Neuronal stem cell (in vitro differentiated cells): ENCODE results near the gene CBFB.

Experiments
- DNase-seq: peaks from one replicate; pipeline ENCODE4 v3.0.0-alpha.2; 2013; ENCODE audit warnings: low spot score
- H2AFZ ChIP-seq: one replicate; pipeline ENCODE4 v1.6.1; 2013; ENCODE audit warnings: mild to moderate bottlenecking, low read length, inconsistent platforms
- H2AK5ac ChIP-seq: 2 replicates; pipeline ENCODE4 v1.6.1; 2013; ENCODE audit warnings: low read depth, mild to moderate bottlenecking, inconsistent platforms, low read length, moderate library complexity, mixed read lengths
- H2BK120ac ChIP-seq: 2 replicates; pipeline ENCODE4 v1.6.1; 2013; ENCODE audit warnings: low read depth, mild to moderate bottlenecking, inconsistent platforms, low read length, moderate library complexity, mixed read lengths
- H2BK12ac ChIP-seq: one replicate; pipeline ENCODE4 v1.6.1; 2013; ENCODE audit warnings: low read length, inconsistent platforms
- H2BK15ac ChIP-seq: 2 replicates; pipeline ENCODE4 v1.6.1; 2013; ENCODE audit warnings: mild to moderate bottlenecking, low read length, inconsistent platforms, mixed read lengths
- H2BK5ac ChIP-seq: one replicate; pipeline ENCODE4 v1.6.1; 2013; ENCODE audit warnings: inconsistent platforms, mild to moderate bottlenecking, low read length, moderate library complexity
- H3K14ac ChIP-seq: one replicate; pipeline ENCODE4 v1.6.1; 2013; ENCODE audit warnings: low read length, inconsistent platforms
- H3K18ac ChIP-seq: 2 replicates; pipeline ENCODE4 v1.6.1; 2013; ENCODE audit warnings: low read length, inconsistent platforms
- H3K23ac ChIP-seq: 2 replicates; pipeline ENCODE4 v1.6.1; 2013; ENCODE audit warnings: low read depth, mild to moderate bottlenecking, mixed read lengths, low read length, inconsistent platforms; ENCODE audit not compliant: poor library complexity
- H3K27ac ChIP-seq: replicated peaks from 3 replicates; pipeline ENCODE4 v1.5.1; 2013; ENCODE audit warnings: low read length, inconsistent platforms
- H3K27me3 ChIP-seq, 3 experiments: 2 replicates each; pipeline ENCODE4 v1.6.1; 2013; ENCODE audit warnings: low read length in 3 of 3, mild to moderate bottlenecking in 2 of 3, inconsistent platforms in 1 of 3, low read depth in 1 of 3, mixed read lengths in 1 of 3, moderate library complexity in 1 of 3; ENCODE audit not compliant: control insufficient read depth in 3 of 3, insufficient read depth in 3 of 3
- H3K36me3 ChIP-seq, 2 donors: replicated peaks in 1 of 2; 2 replicates each; pipeline ENCODE4 v1.6.1; 2013; ENCODE audit warnings: low read length in 2 of 2; ENCODE audit not compliant: control insufficient read depth in 2 of 2, insufficient read depth in 2 of 2
- H3K4ac ChIP-seq: 2 replicates; pipeline ENCODE4 v1.6.1; 2013; ENCODE audit warnings: inconsistent platforms, mild to moderate bottlenecking, low read length, moderate library complexity
- H3K4me1 ChIP-seq, 2 donors: 1 replicate in 1 of 2; 2 replicates in 1 of 2; pipeline ENCODE4 v1.6.1; 2013; ENCODE audit warnings: low read length in 2 of 2, low read depth in 1 of 2; ENCODE audit not compliant: control insufficient read depth in 2 of 2, insufficient read depth in 1 of 2
- H3K4me2 ChIP-seq: one replicate; pipeline ENCODE4 v1.6.1; 2013; ENCODE audit warnings: mild to moderate bottlenecking, low read length, inconsistent platforms; ENCODE audit not compliant: insufficient read depth, poor library complexity, severe bottlenecking
- H3K4me3 ChIP-seq, 2 donors: 2 replicates each; pipeline ENCODE4 v1.5.1; 2013; ENCODE audit warnings: low read length in 2 of 2, mild to moderate bottlenecking in 2 of 2, inconsistent platforms in 1 of 2, moderate library complexity in 1 of 2
- H3K79me1 ChIP-seq: one replicate; pipeline ENCODE4 v1.6.1; 2013; ENCODE audit warnings: low read depth, mild to moderate bottlenecking, inconsistent platforms, low read length, moderate library complexity
- H3K9ac ChIP-seq: one replicate; pipeline ENCODE4 v1.6.1; 2013; ENCODE audit warnings: mild to moderate bottlenecking, low read depth, low read length, inconsistent platforms; ENCODE audit not compliant: poor library complexity
- H3K9me3 ChIP-seq, 2 donors: replicated peaks in 1 of 2; 2 replicates each; pipeline versions ENCODE3 to v1.6.1; 2013; ENCODE audit warnings: low read length in 2 of 2, mild to moderate bottlenecking in 2 of 2, inconsistent platforms in 1 of 2, low read depth in 1 of 2, mixed read lengths in 1 of 2, moderate library complexity in 1 of 2; ENCODE audit not compliant: control insufficient read depth in 2 of 2, insufficient read depth in 1 of 2
- H4K8ac ChIP-seq: one replicate; pipeline ENCODE4 v1.6.1; 2013; ENCODE audit warnings: low read depth, mild to moderate bottlenecking, inconsistent platforms, low read length, moderate library complexity
- H4K91ac ChIP-seq: one replicate; pipeline ENCODE4 v1.6.1; 2013; ENCODE audit warnings: low read length, low read depth, mild to moderate bottlenecking, inconsistent platforms; ENCODE audit not compliant: poor library complexity
- WGBS, 2 donors: extraction: QIAGEN DNeasy Blood & Tissue Kit; methylation state at CpG; one replicate each; pipeline ENCODE4 v1.1.7; 2013; ENCODE audit warnings: missing lambda C conversion rate in 2 of 2, mixed read lengths in 1 of 2; ENCODE audit not compliant: insufficient read length in 2 of 2, insufficient replicate concordance in 1 of 2; ENCODE audit errors: extremely low coverage in 2 of 2; 5-methylcytosine and 5-hydroxymethylcytosine counted together

CBFB gene

DNA sequence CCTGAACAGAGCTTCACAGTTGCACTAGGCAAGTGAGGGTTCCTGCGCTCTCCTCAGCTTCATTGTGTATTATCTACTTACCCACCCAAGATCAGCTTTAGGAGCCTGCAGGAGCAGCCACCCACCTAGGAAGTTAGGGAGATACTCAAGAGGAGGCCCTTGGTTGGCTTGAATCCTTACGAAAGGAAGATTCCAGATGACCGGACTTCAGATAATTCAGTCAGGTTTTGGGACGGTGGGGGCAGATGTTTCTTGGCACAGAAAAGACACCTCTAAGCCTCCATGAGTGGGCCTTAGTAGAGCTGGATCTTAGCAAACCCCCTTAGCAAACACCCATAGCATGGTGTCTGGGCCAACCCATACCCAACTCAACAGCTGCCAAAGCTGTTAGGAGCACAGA is 2.4 kb upstream of the CBFB start:
- Histone ChIP-seq H2BK5ac (no peak overlapping the region), H2BK120ac (no peak overlapping the region), H3K27me3 (no peaks in the 10 kb centered on the region), H3K27ac (no peak overlapping the region), H4K91ac (no peak overlapping the region), H3K4me2 (no peak overlapping the region), H3K4ac (no peak overlapping the region), H3K79me1 (peaks cover 9% of the 10 kb centered on the region), H2BK15ac (no peak overlapping the region), H4K8ac (no peak overlapping the region), H3K4me1 (peaks cover 3 to 6% of the 10 kb centered on the region in 2 donors), H3K4me3 (no peak overlapping the region), H2BK12ac (no peak overlapping the region), H2AFZ (no peak overlapping the region), H2AK5ac (no peak overlapping the region), H3K14ac (no peak overlapping the region), H3K23ac (no peak overlapping the region), H3K9me3 (no peaks in the 10 kb centered on the region), H3K36me3 (peaks cover 0 to 10% of the 10 kb centered on the region in 2 donors), H3K9ac (no peak overlapping the region), H3K18ac (no peak overlapping the region)
- DNase-seq, result no peak
- WGBS, 2 donors, result no CpG with 5 or more reads among the region's 4 CpGs

DNA sequence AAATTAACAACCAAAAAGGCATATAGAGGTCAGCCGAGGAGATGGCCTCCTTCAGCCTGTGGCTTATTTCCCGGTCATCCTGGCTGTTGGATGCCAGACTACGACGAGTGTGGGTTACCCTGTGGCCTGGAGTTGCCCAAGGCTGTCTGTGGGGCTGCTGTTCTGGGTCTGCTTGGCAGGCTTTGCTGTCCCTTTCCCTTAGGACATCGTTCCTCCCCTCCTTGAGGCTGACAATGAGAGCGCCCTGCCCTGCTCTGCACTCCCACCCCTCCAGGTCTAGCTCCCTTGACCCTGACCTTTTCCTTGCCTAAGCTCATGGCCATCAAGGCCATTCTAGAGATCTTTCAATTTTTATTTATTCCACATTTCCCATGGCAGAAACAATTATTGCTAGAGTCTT is 1.9 kb upstream of the CBFB start:
- Histone ChIP-seq H2BK5ac (no peak overlapping the region), H3K27me3 (no peaks in the 10 kb centered on the region), H3K14ac (no peak overlapping the region), H3K4me2 (no peak overlapping the region), H3K27ac (no peak overlapping the region), H4K91ac (no peak overlapping the region), H3K9me3 (no peaks in the 10 kb centered on the region), H2AK5ac (no peak overlapping the region), H2AFZ (no peak overlapping the region), H2BK120ac (no peak overlapping the region), H3K4ac (no peak overlapping the region), H3K18ac (no peak overlapping the region), H3K79me1 (peaks cover 9% of the 10 kb centered on the region), H4K8ac (no peak overlapping the region), H3K4me3 (no peak overlapping the region), H2BK15ac (no peak overlapping the region), H3K36me3 (peaks cover 0 to 14% of the 10 kb centered on the region in 2 donors), H3K9ac (no peak overlapping the region), H3K4me1 (peaks cover 3 to 6% of the 10 kb centered on the region in 2 donors), H3K23ac (no peak overlapping the region), H2BK12ac (no peak overlapping the region)
- no CpG with 5 or more reads among the region's 6 CpGs for WGBS, 2 donors
- no peak for DNase-seq

DNA sequence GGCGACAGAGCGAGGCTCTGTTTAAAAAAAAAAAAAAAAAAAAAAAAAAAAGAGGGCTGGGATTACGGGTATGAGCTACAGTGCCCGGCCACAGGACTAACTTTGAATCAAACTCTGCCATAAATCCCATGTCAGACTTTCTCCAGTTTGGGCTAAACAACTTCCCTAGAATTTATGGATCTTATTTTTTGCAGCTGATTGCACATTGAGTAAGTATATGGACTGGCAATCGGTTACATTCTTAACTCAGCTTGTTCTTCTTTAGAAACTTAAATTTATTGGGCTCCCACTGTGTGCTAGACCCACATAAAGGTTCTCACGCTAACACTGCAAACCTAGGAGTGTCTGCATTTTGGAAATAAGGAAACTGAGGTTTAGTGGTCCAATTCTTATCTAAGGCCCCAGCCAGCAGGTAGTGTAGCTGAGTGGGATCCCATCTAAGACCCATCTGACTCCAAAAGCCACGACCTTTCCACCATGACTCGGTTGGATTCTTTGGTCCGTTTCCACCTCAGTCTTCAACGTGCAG is 718 bp upstream of the CBFB start:
- Histone ChIP-seq H3K18ac (peak overlapping the region; percentile 95), H4K8ac (peak overlapping the region; percentile 86), H2BK12ac (peak overlapping the region; percentile 46), H3K23ac (no peak overlapping the region), H3K4ac (no peak overlapping the region), H2AFZ (peak overlapping the region; percentile 96), H3K14ac (no peak overlapping the region), H2BK5ac (peak overlapping the region; percentile 84), H2BK15ac (peak overlapping the region; percentile 97), H3K27me3 (no peaks in the 10 kb centered on the region), H2BK120ac (no peak overlapping the region), H3K9me3 (peaks cover 0 to 3% of the 10 kb centered on the region in 2 donors), H4K91ac (no peak overlapping the region), H3K27ac (peak overlapping the region; percentile 60), H3K4me2 (peak overlapping the region; percentile 87), H3K79me1 (peaks cover 10% of the 10 kb centered on the region), H3K4me3 (peak overlapping the region; percentile 71 to 80), H3K9ac (peak overlapping the region; percentile 86), H2AK5ac (peak overlapping the region; percentile 61), H3K36me3 (peaks cover 3 to 26% of the 10 kb centered on the region in 2 donors), H3K4me1 (peaks cover 3 to 6% of the 10 kb centered on the region in 2 donors)
- DNase-seq, result no peak
- WGBS, 2 donors, result no CpG with 5 or more reads among the region's 10 CpGs

DNA sequence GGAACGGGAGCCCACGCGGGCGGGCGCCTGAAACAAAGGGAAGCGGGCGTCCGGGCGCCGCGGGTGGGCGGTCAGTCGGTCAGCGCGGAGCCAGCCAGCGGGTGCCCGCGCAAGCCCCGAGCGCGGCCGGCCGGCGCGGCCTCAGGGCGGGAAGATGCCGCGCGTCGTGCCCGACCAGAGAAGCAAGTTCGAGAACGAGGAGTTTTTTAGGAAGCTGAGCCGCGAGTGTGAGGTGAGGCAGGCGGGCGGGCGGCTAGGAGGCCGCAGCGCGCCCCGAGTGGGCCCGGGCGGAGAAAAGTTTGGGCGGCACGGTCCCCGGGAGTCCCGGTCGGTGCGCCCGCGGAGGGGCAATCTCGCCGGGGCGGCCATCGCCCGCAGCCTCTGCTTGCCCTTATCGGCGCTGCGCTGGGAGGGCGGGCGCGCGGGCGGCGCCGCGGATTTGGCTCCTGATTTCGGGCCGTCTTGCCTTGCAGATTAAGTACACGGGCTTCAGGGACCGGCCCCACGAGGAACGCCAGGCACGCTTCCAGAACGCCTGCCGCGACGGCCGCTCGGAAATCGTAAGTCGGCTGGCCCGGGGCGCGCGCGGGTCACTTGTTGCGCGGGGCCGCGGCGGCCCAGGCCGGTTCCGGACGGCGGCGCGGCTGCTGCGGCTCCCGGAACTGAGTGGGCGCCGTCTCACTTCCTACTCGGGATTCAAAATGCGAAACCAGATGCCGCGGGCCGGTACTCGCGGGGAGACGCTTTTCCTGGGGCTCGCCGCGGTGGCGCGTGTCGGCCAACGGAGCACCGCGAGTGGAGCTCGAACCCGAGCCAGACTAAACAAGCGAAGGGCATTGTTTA is 526 bp downstream of the CBFB start:
- H3K4me1 ChIP-seq, result peaks cover 3 to 6% of the 10 kb centered on the region in 2 donors
- peak overlapping the region; percentile 94 for H2BK5ac ChIP-seq
- WGBS, 2 donors, result no CpG with 5 or more reads among the region's 123 CpGs
- peak overlapping the region; percentile 67 for H3K4me2 ChIP-seq
- peak overlapping the region; percentile 70 for H2AK5ac ChIP-seq
- peaks cover 10% of the 10 kb centered on the region for H3K79me1 ChIP-seq
- H3K4me3 ChIP-seq, result peak overlapping the region; percentile 71 to 99
- peaks cover 0 to 3% of the 10 kb centered on the region in 2 donors for H3K9me3 ChIP-seq
- peak overlapping the region; percentile 98 for H3K14ac ChIP-seq
- H4K91ac ChIP-seq, result peak overlapping the region; percentile 30
- peak overlapping the region; percentile 98 for H2BK15ac ChIP-seq
- peak overlapping the region; percentile 88 for H2AFZ ChIP-seq
- DNase-seq, result peak; percentile 43
- peak overlapping the region; percentile 89 for H3K23ac ChIP-seq
- H3K18ac ChIP-seq, result peak overlapping the region; percentile 97
- peak overlapping the region; percentile 64 for H3K27ac ChIP-seq
- H3K27me3 ChIP-seq, result no peaks in the 10 kb centered on the region
- peak overlapping the region; percentile 99 for H3K9ac ChIP-seq
- H3K36me3 ChIP-seq, result peaks cover 4 to 35% of the 10 kb centered on the region in 2 donors
- H4K8ac ChIP-seq, result no peak overlapping the region
- H2BK12ac ChIP-seq, result peak overlapping the region; percentile 58
- H3K4ac ChIP-seq, result no peak overlapping the region
- H2BK120ac ChIP-seq, result peak overlapping the region; percentile 96
